Ascending aorta (tissue), 2 donors: ENCODE data around the gene RGS3. TPM values are rescaled to one million over a fixed set of nuclear protein-coding genes. Genes with fewer than 3 reads are reported as not detected.
A peak's percentile ranks its signal among the peaks of the same experiment; 100 is the strongest.

Experiments
- DNase-seq, 2 donors: peaks; one replicate each; pipeline ENCODE4 v3.0.0-alpha.2; 2019; ENCODE audit warnings: low spot score in 2 of 2
- H3K27ac ChIP-seq, 2 donors: fragments of 200-600 bp; sonication (generic); one replicate each; pipeline ENCODE4 v1.5.1; 2016 to 2017; ENCODE audit warnings: mild to moderate bottlenecking in 1 of 2
- H3K27me3 ChIP-seq: fragments of 200-600 bp; sonication (generic); one replicate; pipeline ENCODE4 v1.5.1; 2017
- H3K36me3 ChIP-seq, 2 donors: fragments of 200-600 bp; sonication (generic); one replicate each; pipeline ENCODE4 v1.5.1; 2016
- H3K4me1 ChIP-seq, 2 donors: fragments of 200-600 bp; sonication (generic); one replicate each; pipeline ENCODE4 v1.5.1; 2016 to 2017; ENCODE audit warnings: mild to moderate bottlenecking in 1 of 2
- H3K4me3 ChIP-seq, 2 donors: fragments of 200-600 bp; sonication (generic); one replicate each; pipeline ENCODE4 v1.5.1; 2016 to 2017; ENCODE audit warnings: mild to moderate bottlenecking in 1 of 2
- H3K9me3 ChIP-seq, 2 donors: fragments of 200-600 bp; sonication (generic); one replicate each; pipeline ENCODE4 v1.5.1; 2016
- intact Hi-C: fragments of 100-400 bp; cut with DNase I; formaldehyde crosslinking; loops from one replicate; pipeline ENCODE4 v1.15.1; 2023
- total RNA-seq: library from RNA; depleted of rRNA; stranded (reverse); fragments of >200 nt; gene quantifications from one replicate; pipeline ENCODE4 v1.1.0, GENCODE V29; 2016
- TF ChIP-seq, protein P1 (sequence below), 3 experiments: fragments of 200-600 bp in 2 of 3; fragments of 450-650 bp in 1 of 3; sonication (generic) in 2 of 3; IDR thresholded peaks; one replicate each; pipeline ENCODE4 v1.5.1; 2016 to 2019; ENCODE audit warnings: antibody characterized with exemption in 3 of 3, mild to moderate bottlenecking in 1 of 3, moderate library complexity in 1 of 3

The RGS3 gene
- total RNA-seq, 1 donor from 2014 or later, result 125 TPM

DNA sequence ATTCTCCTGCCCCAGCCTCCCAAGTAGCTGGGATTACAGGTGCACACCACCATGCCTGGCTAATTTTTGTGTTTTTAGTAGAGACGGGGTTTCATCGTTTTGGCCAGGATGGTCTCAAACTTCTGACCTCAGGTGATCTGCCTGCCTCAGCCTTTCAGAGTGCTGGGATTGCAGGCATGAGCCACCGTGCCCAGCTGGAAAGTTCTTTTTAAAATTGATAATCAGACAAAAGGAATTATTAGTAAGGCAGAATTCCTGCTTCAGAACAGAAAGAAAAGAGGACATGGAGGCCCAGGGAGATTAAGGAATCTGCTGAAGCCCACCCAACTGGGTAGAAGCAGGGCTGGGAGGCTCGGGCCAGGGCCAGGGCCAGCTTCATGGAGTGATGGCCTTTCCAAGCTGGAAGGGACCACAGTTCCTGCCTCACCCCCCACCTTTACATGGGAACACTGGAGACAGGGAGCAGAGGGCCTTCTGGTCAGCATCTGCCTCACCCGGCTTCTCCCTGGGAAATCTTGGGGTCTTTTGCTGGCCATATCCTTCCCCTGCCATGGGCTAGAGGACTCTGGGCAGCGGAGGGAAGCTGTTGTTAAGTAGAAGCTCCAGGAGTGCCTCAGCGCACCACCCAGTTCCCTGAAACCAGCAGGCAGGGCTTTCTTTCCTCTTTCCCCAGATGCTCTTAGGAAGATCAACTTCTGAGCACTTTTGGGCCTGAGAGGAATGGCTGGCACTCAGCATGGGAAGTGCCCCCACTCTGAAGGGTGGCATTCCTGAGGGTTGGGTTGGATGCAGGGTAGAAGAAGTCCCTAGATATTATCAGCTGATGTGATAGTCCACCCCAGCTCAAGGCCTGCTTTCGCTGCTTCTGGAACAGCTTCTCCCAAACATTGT is 70.1 kb downstream of the RGS3 start:
- Histone ChIP-seq H3K27ac (peak overlapping the region; percentile 81 to 82), H3K4me1 (peaks cover 15 to 30% of the 10 kb centered on the region in 2 donors), H3K36me3 (peaks cover 10 to 33% of the 10 kb centered on the region in 2 donors), H3K4me3 (no peak overlapping the region), H3K27me3 (no peaks in the 10 kb centered on the region), H3K9me3 (no peaks in the 10 kb centered on the region)
- TF ChIP-seq, protein P1, sequence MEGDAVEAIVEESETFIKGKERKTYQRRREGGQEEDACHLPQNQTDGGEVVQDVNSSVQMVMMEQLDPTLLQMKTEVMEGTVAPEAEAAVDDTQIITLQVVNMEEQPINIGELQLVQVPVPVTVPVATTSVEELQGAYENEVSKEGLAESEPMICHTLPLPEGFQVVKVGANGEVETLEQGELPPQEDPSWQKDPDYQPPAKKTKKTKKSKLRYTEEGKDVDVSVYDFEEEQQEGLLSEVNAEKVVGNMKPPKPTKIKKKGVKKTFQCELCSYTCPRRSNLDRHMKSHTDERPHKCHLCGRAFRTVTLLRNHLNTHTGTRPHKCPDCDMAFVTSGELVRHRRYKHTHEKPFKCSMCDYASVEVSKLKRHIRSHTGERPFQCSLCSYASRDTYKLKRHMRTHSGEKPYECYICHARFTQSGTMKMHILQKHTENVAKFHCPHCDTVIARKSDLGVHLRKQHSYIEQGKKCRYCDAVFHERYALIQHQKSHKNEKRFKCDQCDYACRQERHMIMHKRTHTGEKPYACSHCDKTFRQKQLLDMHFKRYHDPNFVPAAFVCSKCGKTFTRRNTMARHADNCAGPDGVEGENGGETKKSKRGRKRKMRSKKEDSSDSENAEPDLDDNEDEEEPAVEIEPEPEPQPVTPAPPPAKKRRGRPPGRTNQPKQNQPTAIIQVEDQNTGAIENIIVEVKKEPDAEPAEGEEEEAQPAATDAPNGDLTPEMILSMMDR (IDR thresholded peaks at IDR 0.05), result no peak
- peak in 1 of 2 donors; percentile 60 for DNase-seq
- intact Hi-C loops, result no loop called here

DNA sequence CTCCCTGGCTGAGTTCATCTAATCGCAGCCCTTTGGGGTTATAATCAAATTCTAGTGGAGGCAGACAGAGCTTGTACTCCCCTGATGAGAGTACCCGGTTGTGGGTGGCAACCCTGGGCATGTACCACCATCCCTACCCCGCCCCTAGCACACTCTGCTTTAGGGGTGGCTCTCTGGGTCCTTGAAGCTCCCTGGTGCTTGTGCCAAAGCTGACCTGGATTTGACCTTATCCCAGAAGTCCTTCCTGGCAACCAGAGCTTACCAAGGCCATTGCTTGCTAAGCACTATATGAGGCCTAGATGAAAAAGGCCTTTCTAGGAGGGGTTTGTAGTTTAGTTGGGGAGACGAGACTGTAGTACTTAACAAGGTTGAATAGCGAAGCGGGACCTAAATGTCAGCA is 72.2 kb downstream of the RGS3 start:
- intact Hi-C loops, result no loop called here
- H3K36me3 ChIP-seq, result peaks cover 4 to 25% of the 10 kb centered on the region in 2 donors
- peaks cover 15 to 30% of the 10 kb centered on the region in 2 donors for H3K4me1 ChIP-seq
- no peaks in the 10 kb centered on the region for H3K9me3 ChIP-seq
- no peaks in the 10 kb centered on the region for H3K27me3 ChIP-seq
- TF ChIP-seq, protein P1 (IDR thresholded peaks at IDR 0.05), result no peak
- H3K27ac ChIP-seq, result peak overlapping the region; percentile 81 to 82
- peak in 1 of 2 donors; percentile 60 for DNase-seq
- H3K4me3 ChIP-seq, result no peak overlapping the region

DNA sequence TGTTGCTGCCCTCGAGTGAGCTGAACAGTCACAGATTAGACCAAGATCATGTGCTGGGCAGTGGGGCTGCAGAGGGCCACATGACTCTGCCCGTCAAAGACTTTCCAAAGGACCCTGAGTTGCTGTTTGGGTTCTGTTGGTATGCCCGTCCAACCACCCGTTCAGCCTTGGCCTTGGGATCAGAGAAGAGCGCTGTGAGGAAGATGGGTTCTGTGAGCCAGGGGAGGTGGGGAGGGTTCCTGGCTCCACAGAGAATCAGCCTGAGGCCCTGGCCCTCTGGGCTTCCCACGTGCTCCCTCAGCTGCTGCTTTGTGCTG is 72.6 kb downstream of the RGS3 start:
- no peaks in the 10 kb centered on the region for H3K9me3 ChIP-seq
- no peak for DNase-seq
- peaks cover 15 to 30% of the 10 kb centered on the region in 2 donors for H3K4me1 ChIP-seq
- H3K4me3 ChIP-seq, result no peak overlapping the region
- H3K27ac ChIP-seq, result peak overlapping the region; percentile 81 to 82
- TF ChIP-seq, protein P1 (IDR thresholded peaks at IDR 0.05), result no peak
- H3K27me3 ChIP-seq, result no peaks in the 10 kb centered on the region
- intact Hi-C loops, result no loop called here
- H3K36me3 ChIP-seq, result peaks cover 4 to 21% of the 10 kb centered on the region in 2 donors

DNA sequence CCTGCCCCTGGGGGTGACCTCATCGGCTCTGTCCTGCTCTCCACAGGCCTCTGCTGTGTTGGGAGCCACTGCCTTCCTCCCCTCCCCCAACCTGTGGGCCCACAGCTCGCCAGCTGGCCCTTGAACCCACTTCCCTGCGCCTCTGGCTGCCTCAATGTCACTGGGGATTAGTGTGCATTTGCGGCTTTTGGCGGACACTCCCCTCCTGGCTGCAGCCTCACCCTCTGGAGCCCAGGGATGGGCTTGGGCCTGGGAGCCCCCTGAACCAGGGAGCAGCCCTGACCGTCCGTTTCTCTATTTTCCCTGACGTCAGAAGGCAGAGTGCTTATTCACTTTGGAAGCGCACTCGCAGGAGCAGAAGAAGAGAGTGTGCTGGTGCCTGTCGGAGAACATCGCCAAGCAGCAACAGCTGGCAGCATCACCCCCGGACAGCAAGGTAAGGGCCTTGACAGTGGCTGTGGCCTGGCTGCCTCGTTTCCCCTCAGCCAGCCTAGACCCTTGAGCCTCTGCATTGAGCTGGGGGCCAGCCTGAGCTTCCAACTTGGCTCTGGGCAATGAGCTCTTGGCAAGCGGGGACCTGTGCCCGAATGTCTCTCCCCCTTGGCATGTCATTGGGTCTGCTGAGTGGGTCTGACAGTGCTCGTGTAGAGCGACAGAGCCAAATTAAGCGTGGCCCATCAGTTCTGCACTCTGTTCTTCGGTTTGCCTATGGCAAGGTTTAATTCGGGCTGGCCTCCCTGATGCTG is 73.1 kb downstream of the RGS3 start:
- peaks cover 9 to 20% of the 10 kb centered on the region in 2 donors for H3K36me3 ChIP-seq

DNA sequence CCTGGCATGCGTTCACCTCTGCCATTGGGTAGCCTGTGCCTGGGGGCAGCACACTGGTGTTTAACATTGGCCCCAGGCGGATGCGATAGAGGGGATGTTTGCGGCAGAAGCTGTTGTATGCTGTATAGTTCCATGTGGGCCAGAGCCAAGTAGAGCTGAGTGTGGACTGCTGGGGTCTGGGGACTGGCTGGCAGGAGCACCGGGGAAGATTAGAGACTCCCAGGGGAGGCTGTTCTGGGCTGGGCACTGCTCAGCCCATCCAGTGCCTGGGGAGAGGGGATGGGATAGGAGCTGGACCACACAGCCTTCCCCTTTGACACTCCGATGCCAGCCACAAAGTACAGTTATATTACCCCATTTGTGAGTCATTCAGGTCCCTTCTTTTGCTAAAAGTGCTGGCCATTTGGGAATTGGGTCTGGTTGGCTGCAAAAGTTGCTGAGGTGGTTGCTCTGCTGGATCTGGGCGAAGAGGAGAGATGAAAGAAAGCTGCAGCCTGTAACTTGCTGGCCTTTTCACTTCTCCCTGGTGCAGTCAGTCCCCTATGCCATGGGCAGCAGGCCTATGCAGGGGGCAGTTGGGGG is 73.8 kb downstream of the RGS3 start:
- H3K4me3 ChIP-seq, result peak overlapping the region in 1 of 2 donors; percentile 12
- H3K9me3 ChIP-seq, result no peaks in the 10 kb centered on the region
- peak overlapping the region; percentile 81 to 82 for H3K27ac ChIP-seq
- peak in 1 of 2 donors; percentile 64 for DNase-seq
- intact Hi-C loops, result no loop called here
- no peaks in the 10 kb centered on the region for H3K27me3 ChIP-seq
- TF ChIP-seq, protein P1 (IDR thresholded peaks at IDR 0.05), result no peak
- H3K36me3 ChIP-seq, result peaks cover 14 to 22% of the 10 kb centered on the region in 2 donors
- peaks cover 15 to 30% of the 10 kb centered on the region in 2 donors for H3K4me1 ChIP-seq

More for the DNA sequence above, 73.1 kb downstream of the RGS3 start:
- TF ChIP-seq, protein P1 (IDR thresholded peaks at IDR 0.05), result no peak
- peak overlapping the region in 1 of 2 donors; percentile 12 for H3K4me3 ChIP-seq
- peak; percentile 62 to 85 for DNase-seq
- H3K27me3 ChIP-seq, result no peaks in the 10 kb centered on the region
- peaks cover 15 to 30% of the 10 kb centered on the region in 2 donors for H3K4me1 ChIP-seq
- no peaks in the 10 kb centered on the region for H3K9me3 ChIP-seq
- intact Hi-C loops, result no loop called here
- H3K27ac ChIP-seq, result peak overlapping the region; percentile 81 to 82
